Esophagus muscularis mucosa (tissue), 4 donors: ENCODE results near the gene RNF217. TPM values are rescaled to one million over a fixed set of nuclear protein-coding genes. Genes with fewer than 3 reads are reported as not detected.
"Not testable (repeated sequence)": the region's sequence is repeated elsewhere in the genome, so short reads cannot be mapped to it uniquely, and the experiment has no call there.

ENCODE experiments used
- DNase-seq: peaks from one replicate; pipeline ENCODE4 v3.0.0-alpha.2; 2017; ENCODE audit errors: extremely low spot score
- H3K27ac ChIP-seq, 4 donors: fragments of 200-600 bp; sonication (generic); replicated peaks in 1 of 4; 1 replicate in 3 of 4; 2 replicates in 1 of 4; pipeline ENCODE4 v1.5.1; 2016 to 2019; ENCODE audit warnings: mild to moderate bottlenecking in 1 of 4
- H3K27me3 ChIP-seq, 4 donors: fragments of 200-600 bp; sonication (generic); one replicate each; pipeline versions ENCODE4 v1.5.1 to v1.6.0; 2016 to 2019
- H3K36me3 ChIP-seq, 4 donors: fragments of 200-600 bp; sonication (generic); one replicate each; pipeline ENCODE4 v1.5.1; 2016 to 2019
- H3K4me1 ChIP-seq, 4 donors: fragments of 200-600 bp; sonication (generic); one replicate each; pipeline ENCODE4 v1.5.1; 2016 to 2019
- H3K4me3 ChIP-seq, 4 donors: fragments of 200-600 bp; sonication (generic); 1 replicate in 2 of 4; 2 replicates in 2 of 4; pipeline ENCODE4 v1.5.1; 2016 to 2019; ENCODE audit warnings: mild to moderate bottlenecking in 4 of 4, moderate library complexity in 1 of 4
- H3K9me3 ChIP-seq, 4 donors: fragments of 200-600 bp; sonication (generic); 1 replicate in 3 of 4; 2 replicates in 1 of 4; pipeline ENCODE4 v1.5.1; 2016 to 2019
- CTCF ChIP-seq, 3 experiments: fragments of 200-600 bp in 2 of 3; fragments of 450-650 bp in 1 of 3; sonication (generic) in 2 of 3; IDR thresholded peaks; one replicate each; pipeline ENCODE4 v1.5.1; 2017 to 2019; ENCODE audit warnings: antibody characterized with exemption in 3 of 3, mild to moderate bottlenecking in 2 of 3, moderate library complexity in 1 of 3
- EP300 ChIP-seq: sonication (generic); formaldehyde crosslinking; IDR thresholded peaks from one replicate; pipeline ENCODE4 v1.6.1; 2017; ENCODE audit warnings: antibody characterized with exemption
- POLR2A ChIP-seq: fragments of 450-650 bp; IDR thresholded peaks from one replicate; pipeline ENCODE4 v1.6.1; 2017; ENCODE audit warnings: antibody characterized with exemption, moderate library complexity, mild to moderate bottlenecking, low read depth
- POLR2AphosphoS5 ChIP-seq, 2 donors: sonication (generic); formaldehyde crosslinking; IDR thresholded peaks; one replicate each; pipeline ENCODE4 v1.6.1; 2017; ENCODE audit warnings: antibody characterized with exemption in 2 of 2
- WGBS: methylation state at CpG from one replicate; pipeline ENCODE4 v1.1.5; 2018; 5-methylcytosine and 5-hydroxymethylcytosine counted together
- intact Hi-C: fragments of 100-400 bp; cut with DNase I; formaldehyde crosslinking; loops from one replicate; pipeline ENCODE4 v1.15.1; 2023
- total RNA-seq, 4 donors: library from RNA; depleted of rRNA; stranded (reverse); fragments of >200 nt; gene quantifications; one replicate each; pipeline versions ENCODE4 v1.1.0 to v1.2.1, GENCODE V29; 2016

Gene RNF217
- total RNA-seq, 4 donors from 2014 or later = 20.0 to 34.9 (median 23.2) TPM

- no peak for TF ChIP-seq EP300
- no peak for TF ChIP-seq POLR2AphosphoS5 (IDR thresholded peaks at IDR 0.05)
- no peak for TF ChIP-seq CTCF (IDR thresholded peaks at IDR 0.05)
- TF ChIP-seq POLR2A = no peak
- no peaks in the 10 kb centered on the region for H3K4me1 ChIP-seq
- no peak for DNase-seq
- no peak overlapping the region for H3K27ac ChIP-seq
- no peaks in the 10 kb centered on the region for H3K36me3 ChIP-seq
- H3K27me3 ChIP-seq = no peaks in the 10 kb centered on the region
- intact Hi-C loops = no loop called here
- no peaks in the 10 kb centered on the region for H3K9me3 ChIP-seq
- 77% methylated on average over 3 of the region's 3 CpGs for WGBS
- H3K4me3 ChIP-seq = no peak overlapping the region
Observed at GRCh38 chr6:125066964-125067363, 104.7 kb downstream of the RNF217 start.

- Histone ChIP-seq H3K4me1 (no peaks in the 10 kb centered on the region), H3K4me3 (no peak overlapping the region), H3K36me3 (no peaks in the 10 kb centered on the region), H3K27me3 (no peaks in the 10 kb centered on the region), H3K9me3 (no peaks in the 10 kb centered on the region), H3K27ac (no peak overlapping the region)
- TF ChIP-seq POLR2AphosphoS5 (IDR thresholded peaks at IDR 0.05) (no peak), EP300 (no peak), CTCF (IDR thresholded peaks at IDR 0.05) (no peak), POLR2A (no peak)
- WGBS = 86% methylated on average over 1 of the region's 1 CpG
- no peak for DNase-seq
- intact Hi-C loops = no loop called here
Observed at GRCh38 chr6:125067552-125067951, 105.3 kb downstream of the RNF217 start.

DNA sequence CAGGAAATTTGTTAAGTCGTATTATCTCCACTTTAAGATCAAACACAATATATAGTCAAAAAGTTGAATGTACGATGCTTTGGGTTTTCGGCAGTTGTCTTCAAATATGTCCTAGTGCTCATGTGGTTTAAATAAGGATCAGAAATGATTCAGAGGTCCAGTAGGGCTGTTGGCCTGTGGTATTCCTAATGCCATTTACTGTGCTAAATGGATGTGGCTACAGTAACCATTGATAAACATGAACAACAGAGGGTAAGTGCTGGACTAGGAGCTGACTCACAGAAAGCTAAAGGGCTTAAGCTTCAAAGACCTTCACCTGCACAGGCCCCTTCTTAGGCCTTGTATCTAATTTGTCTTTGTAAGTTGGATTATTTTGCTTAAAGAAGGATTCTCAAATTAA, 110.8 kb downstream of the RNF217 start:
- 97% methylated on average over 3 of the region's 3 CpGs for WGBS
- H3K4me1 ChIP-seq = no peaks in the 10 kb centered on the region
- no peak overlapping the region for H3K27ac ChIP-seq
- H3K9me3 ChIP-seq = no peaks in the 10 kb centered on the region
- DNase-seq = no peak
- intact Hi-C loops = no loop called here
- H3K27me3 ChIP-seq = no peaks in the 10 kb centered on the region
- H3K4me3 ChIP-seq = no peak overlapping the region
- no peak for TF ChIP-seq POLR2AphosphoS5 (IDR thresholded peaks at IDR 0.05)
- no peak for TF ChIP-seq CTCF (IDR thresholded peaks at IDR 0.05)
- no peak for TF ChIP-seq EP300
- no peak for TF ChIP-seq POLR2A
- H3K36me3 ChIP-seq = peaks cover 0 to 21% (median 7%) of the 10 kb centered on the region in 4 donors

- DNase-seq = no peak
- peaks cover 0 to 27% (median 7%) of the 10 kb centered on the region in 4 donors for H3K36me3 ChIP-seq
- no peaks in the 10 kb centered on the region for H3K27me3 ChIP-seq
- 89% methylated on average over 3 of the region's 3 CpGs for WGBS
- no peak overlapping the region for H3K4me3 ChIP-seq
- intact Hi-C loops = no loop called here
- no peak overlapping the region for H3K27ac ChIP-seq
- H3K9me3 ChIP-seq = no peaks in the 10 kb centered on the region
- H3K4me1 ChIP-seq = no peaks in the 10 kb centered on the region
- no peak for TF ChIP-seq EP300
Observed at GRCh38 chr6:125074120-125074519, 111.9 kb downstream of the RNF217 start.

DNA sequence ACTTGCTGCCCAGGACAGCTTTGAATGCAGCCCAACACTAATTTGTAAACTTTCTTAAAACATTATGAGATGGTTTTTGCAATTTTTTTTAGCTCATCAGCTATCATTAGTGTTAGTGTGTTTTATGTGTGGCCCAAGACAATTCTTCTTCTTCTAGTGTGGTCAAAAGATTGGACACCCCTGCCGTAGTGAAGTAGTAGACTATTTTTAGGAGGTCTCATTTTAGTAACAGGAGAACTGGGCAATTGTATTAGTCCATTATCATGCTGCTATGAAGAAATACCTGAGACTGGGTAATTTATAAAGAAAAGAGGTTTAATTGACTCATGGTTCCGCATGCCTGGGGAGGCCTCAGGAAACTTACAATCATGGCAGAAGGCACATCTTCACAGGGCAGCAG, 112.8 kb downstream of the RNF217 start:
- WGBS = 94% methylated on average over 2 of the region's 2 CpGs

GRCh38 chr6:125075741-125076481, 113.7 kb downstream of the RNF217 start:
- no peak overlapping the region for H3K4me3 ChIP-seq
- H3K27me3 ChIP-seq = no peaks in the 10 kb centered on the region
- TF ChIP-seq EP300 (no peak), CTCF (IDR thresholded peaks at IDR 0.05) (no peak), POLR2A (no peak), POLR2AphosphoS5 (IDR thresholded peaks at IDR 0.05) (no peak)
- no peaks in the 10 kb centered on the region for H3K9me3 ChIP-seq
- H3K36me3 ChIP-seq = peaks cover 0 to 27% (median 7%) of the 10 kb centered on the region in 4 donors
- no peak overlapping the region for H3K27ac ChIP-seq
- intact Hi-C loops = no loop called here
- no peaks in the 10 kb centered on the region for H3K4me1 ChIP-seq
- 73% methylated on average over 4 of the region's 4 CpGs for WGBS
- no peak for DNase-seq

More for the DNA sequence above, 112.8 kb downstream of the RNF217 start:
- H3K27ac ChIP-seq, H3K27me3 ChIP-seq, H3K4me3 ChIP-seq, DNase-seq, H3K4me1 ChIP-seq, H3K9me3 ChIP-seq, intact Hi-C loops: not testable (repeated sequence)
- peaks cover 0 to 27% (median 7%) of the 10 kb centered on the region in 4 donors for H3K36me3 ChIP-seq
